ENCODE results near the gene MPV17L2. TPM values are rescaled to one million over a fixed set of nuclear protein-coding genes. Genes with fewer than 3 reads are reported as not detected.

The MPV17L2 gene
- total and polyA plus RNA-seq, 2 experiments from 2014 or later = 38.7 to 81.3 TPM

- TF ChIP-seq ZNF462 (CRISPR knock-in tag; IDR thresholded peaks at IDR 0.05) = no peak
- TF ChIP-seq, protein P1, sequence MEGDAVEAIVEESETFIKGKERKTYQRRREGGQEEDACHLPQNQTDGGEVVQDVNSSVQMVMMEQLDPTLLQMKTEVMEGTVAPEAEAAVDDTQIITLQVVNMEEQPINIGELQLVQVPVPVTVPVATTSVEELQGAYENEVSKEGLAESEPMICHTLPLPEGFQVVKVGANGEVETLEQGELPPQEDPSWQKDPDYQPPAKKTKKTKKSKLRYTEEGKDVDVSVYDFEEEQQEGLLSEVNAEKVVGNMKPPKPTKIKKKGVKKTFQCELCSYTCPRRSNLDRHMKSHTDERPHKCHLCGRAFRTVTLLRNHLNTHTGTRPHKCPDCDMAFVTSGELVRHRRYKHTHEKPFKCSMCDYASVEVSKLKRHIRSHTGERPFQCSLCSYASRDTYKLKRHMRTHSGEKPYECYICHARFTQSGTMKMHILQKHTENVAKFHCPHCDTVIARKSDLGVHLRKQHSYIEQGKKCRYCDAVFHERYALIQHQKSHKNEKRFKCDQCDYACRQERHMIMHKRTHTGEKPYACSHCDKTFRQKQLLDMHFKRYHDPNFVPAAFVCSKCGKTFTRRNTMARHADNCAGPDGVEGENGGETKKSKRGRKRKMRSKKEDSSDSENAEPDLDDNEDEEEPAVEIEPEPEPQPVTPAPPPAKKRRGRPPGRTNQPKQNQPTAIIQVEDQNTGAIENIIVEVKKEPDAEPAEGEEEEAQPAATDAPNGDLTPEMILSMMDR (conservative IDR thresholded peaks at IDR 0.05; ENCODE audit: low read depth in 2 of 2) = no peak
Observed at GRCh38 chr19:18168673-18169381, 24.2 kb upstream of the MPV17L2 start (continued).

DNA sequence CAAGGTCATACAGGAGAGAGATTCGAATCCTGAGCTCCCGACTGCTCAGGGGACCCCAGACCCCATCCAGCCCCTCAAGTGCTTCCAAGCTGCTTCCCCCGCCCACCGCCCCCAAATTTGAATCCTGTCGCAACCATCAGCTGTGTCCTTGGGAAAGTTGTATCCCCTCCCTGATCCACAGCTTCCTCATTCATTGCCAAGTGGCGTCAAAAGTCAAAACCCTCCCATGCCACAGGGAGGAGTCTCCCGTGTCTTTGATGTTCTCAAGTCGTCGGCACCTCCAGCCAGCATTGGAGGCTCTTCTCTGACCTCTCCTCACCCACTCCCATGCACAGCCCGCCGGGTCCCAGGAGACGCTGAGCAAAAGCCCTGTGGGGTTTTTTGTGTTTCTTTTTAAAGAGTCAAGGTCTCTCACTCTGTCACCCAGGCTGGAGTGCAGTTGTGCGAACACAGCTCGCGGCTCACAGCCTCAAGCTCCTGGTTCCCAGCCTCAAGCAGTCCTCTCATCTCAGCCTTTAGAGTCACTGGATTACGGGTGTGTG, 22.2 kb upstream of the MPV17L2 start:
- H3F3A ChIP-seq (replicated peaks; ENCODE audit: low read depth) = peaks cover 13% of the 10 kb centered on the region
- H3K4me2 ChIP-seq = no peak overlapping the region
- no peak overlapping the region; the same call in 2 of the 3 replicates for H3K4me3 Mint-ChIP-seq
- H3K4me3 ChIP-seq = no peak overlapping the region
- H3K79me2 ChIP-seq (replicated peaks; ENCODE audit: insufficient read depth) = no peaks in the 10 kb centered on the region
- no peak for DNase-seq (ENCODE audit: low spot score)
- H3K27ac ChIP-seq (ENCODE audit: low read depth) = no peak overlapping the region
- no peak for ATAC-seq
- H3K36me3 Mint-ChIP-seq (ENCODE audit: low read depth) = peaks cover 35% of the 10 kb centered on the region
- peaks cover 22% of the 10 kb centered on the region for H3K27me3 Mint-ChIP-seq (ENCODE audit: insufficient read depth, low read depth, poor library complexity)
- no peak overlapping the region for H2AFZ ChIP-seq
- H3K9me3 Mint-ChIP-seq = no peaks in the 10 kb centered on the region
- no peaks in the 10 kb centered on the region for H3K9me2 ChIP-seq (ENCODE audit: insufficient read depth)
- peaks cover 4% of the 10 kb centered on the region for H3K4me1 ChIP-seq (ENCODE audit: insufficient read depth)
- no peaks in the 10 kb centered on the region for H4K20me1 ChIP-seq (replicated peaks; ENCODE audit: insufficient read depth)
- H3K27ac Mint-ChIP-seq = no peak overlapping the region
- peaks cover 6% of the 10 kb centered on the region for H3K4me1 Mint-ChIP-seq
- H3K36me3 ChIP-seq (ENCODE audit: insufficient read depth) = peaks cover under 1% of the 10 kb centered on the region; the same call in 1 of the 2 replicates
- H3K27me3 ChIP-seq (ENCODE audit: insufficient read depth) = peaks cover 12% of the 10 kb centered on the region
- TF ChIP-seq ZNF114 (CRISPR knock-in tag; IDR thresholded peaks at IDR 0.05) = no peak
- no peak for TF ChIP-seq ETS1 (IDR thresholded peaks at IDR 0.05)
- TF ChIP-seq, protein P1 (conservative IDR thresholded peaks at IDR 0.05; ENCODE audit: low read depth in 2 of 2) = no peak
- no peak for TF ChIP-seq POLR2AphosphoS5 (IDR thresholded peaks at IDR 0.05; ENCODE audit: low read depth)
- no peak for TF ChIP-seq REST (IDR thresholded peaks at IDR 0.05; ENCODE audit: unreplicated experiment)

Measured in GM23338 (cell line).